ENCODE measurements around the gene FILIP1L. TPM values are rescaled to one million over a fixed set of nuclear protein-coding genes. Genes with fewer than 3 reads are reported as not detected.

Gene FILIP1L
- polyA plus RNA-seq, 1 donor (not counting 4 experiments of a cell fraction or from before 2014, with no cell fraction given), result 14.7 TPM

DNA sequence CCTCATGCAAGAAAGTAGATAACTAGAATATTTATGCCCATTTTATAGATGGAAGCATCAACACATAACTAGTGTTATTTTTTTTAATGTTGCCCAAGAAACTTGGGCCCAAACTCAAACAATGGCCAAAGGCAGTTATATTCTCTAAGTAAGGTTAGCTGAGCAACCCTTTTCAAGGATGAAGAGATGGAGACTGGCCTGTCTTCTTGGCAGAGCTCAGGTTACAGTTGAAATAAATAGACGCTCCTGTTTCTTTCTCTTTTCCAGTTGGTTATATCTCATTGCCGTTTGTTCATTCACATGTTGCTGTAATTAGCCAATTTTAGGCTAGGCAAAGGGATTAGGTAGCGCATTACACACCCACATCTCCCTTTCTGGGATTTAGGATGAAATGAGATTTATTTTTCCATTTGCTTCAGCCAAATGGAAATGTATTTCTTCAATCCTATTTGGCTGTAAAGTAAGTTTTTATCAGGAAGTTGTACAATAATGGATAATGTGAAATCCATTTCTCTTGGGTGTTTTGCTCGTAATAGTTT, 203.5 kb downstream of the FILIP1L start:
- dilution Hi-C loops (cut with MboI; ENCODE audit: extremely low pct_ligation_motif_present, low sequenced_read_pairs), result no loop called here

GRCh38 chr3:99909714-99910495, 204.4 kb downstream of the FILIP1L start:
- Histone ChIP-seq H3K4me1 (ENCODE audit: control insufficient read depth, extremely low read depth, insufficient read depth, low read length) (peaks cover 36% of the 10 kb centered on the region), H3K9me1 (ENCODE audit: control insufficient read depth, extremely low read depth, insufficient read depth, low read length) (no peaks in the 10 kb centered on the region), H3K4me2 (ENCODE audit: control insufficient read depth, extremely low read depth, insufficient read depth, low read depth, low read length) (peak overlapping the region; percentile 45), H3K4me3 (ENCODE audit: control insufficient read depth in 2 of 3, extremely low read depth in 1 of 3, insufficient read depth in 2 of 3, low read depth in 1 of 3, low read length in 3 of 3) (no peak overlapping the region), H3K9me3 (ENCODE audit: control insufficient read depth, low read depth, low read length) (no peaks in the 10 kb centered on the region), H3K9ac (ENCODE audit: control insufficient read depth, extremely low read depth, insufficient read depth, low read length) (peak overlapping the region; percentile 8), H3K36me3 (ENCODE audit: control insufficient read depth in 2 of 2, extremely low read depth in 1 of 2, insufficient read depth in 2 of 2, low read length in 2 of 2) (no peaks in the 10 kb centered on the region), H3K27ac (ENCODE audit: control insufficient read depth, insufficient read depth, low read length) (peak overlapping the region; percentile 51), H3K27me3 (ENCODE audit: control insufficient read depth, extremely low read depth, insufficient read depth, low read length) (no peaks in the 10 kb centered on the region), H3K79me2 (ENCODE audit: control insufficient read depth, insufficient read depth, low read length) (peaks cover 4% of the 10 kb centered on the region), H4K20me1 (ENCODE audit: control insufficient read depth, extremely low read depth, insufficient read depth, low read length) (no peaks in the 10 kb centered on the region), H2AFZ (ENCODE audit: control insufficient read depth, low read length) (no peak overlapping the region)
- FAIRE-seq (peak; percentile 75), DNase-seq (ENCODE audit: low read depth, low spot score) (no peak)
- dilution Hi-C loops (cut with MboI; ENCODE audit: extremely low pct_ligation_motif_present, low sequenced_read_pairs), result no loop called here
- no peak for TF ChIP-seq CTCF (optimal IDR thresholded peaks at IDR 0.05 in 1 of 3, IDR thresholded peaks at IDR 0.05 in 1 of 3, conservative IDR thresholded peaks at IDR 0.05 in 1 of 3; ENCODE audit: extremely low read depth in 1 of 3, insufficient read depth in 2 of 3, low read length in 3 of 3)
- no peak for TF ChIP-seq EZH2 (IDR thresholded peaks at IDR 0.05; ENCODE audit: low read length)

More for the DNA sequence above, 203.5 kb downstream of the FILIP1L start:
- no peak for TF ChIP-seq CTCF (optimal IDR thresholded peaks at IDR 0.05 in 1 of 3, IDR thresholded peaks at IDR 0.05 in 1 of 3, conservative IDR thresholded peaks at IDR 0.05 in 1 of 3; ENCODE audit: extremely low read depth in 1 of 3, insufficient read depth in 2 of 3, low read length in 3 of 3)
- no peak for TF ChIP-seq EZH2 (IDR thresholded peaks at IDR 0.05; ENCODE audit: low read length)
- peak overlapping the region; percentile 45 for H3K4me2 ChIP-seq (ENCODE audit: control insufficient read depth, extremely low read depth, insufficient read depth, low read depth, low read length)
- no peaks in the 10 kb centered on the region for H3K9me3 ChIP-seq (ENCODE audit: control insufficient read depth, low read depth, low read length)
- no peak for DNase-seq (ENCODE audit: low read depth, low spot score)
- H3K79me2 ChIP-seq (ENCODE audit: control insufficient read depth, insufficient read depth, low read length), result peaks cover 4% of the 10 kb centered on the region
- H3K27me3 ChIP-seq (ENCODE audit: control insufficient read depth, extremely low read depth, insufficient read depth, low read length), result no peaks in the 10 kb centered on the region
- H2AFZ ChIP-seq (ENCODE audit: control insufficient read depth, low read length), result no peak overlapping the region
- no peak overlapping the region for H3K4me3 ChIP-seq (ENCODE audit: control insufficient read depth in 2 of 3, extremely low read depth in 1 of 3, insufficient read depth in 2 of 3, low read depth in 1 of 3, low read length in 3 of 3)
- H3K4me1 ChIP-seq (ENCODE audit: control insufficient read depth, extremely low read depth, insufficient read depth, low read length), result peaks cover 36% of the 10 kb centered on the region
- no peak for FAIRE-seq
- no peaks in the 10 kb centered on the region for H3K9me1 ChIP-seq (ENCODE audit: control insufficient read depth, extremely low read depth, insufficient read depth, low read length)
- no peaks in the 10 kb centered on the region for H4K20me1 ChIP-seq (ENCODE audit: control insufficient read depth, extremely low read depth, insufficient read depth, low read length)
- H3K27ac ChIP-seq (ENCODE audit: control insufficient read depth, insufficient read depth, low read length), result peak overlapping the region; percentile 51
- H3K9ac ChIP-seq (ENCODE audit: control insufficient read depth, extremely low read depth, insufficient read depth, low read length), result no peak overlapping the region
- no peaks in the 10 kb centered on the region for H3K36me3 ChIP-seq (ENCODE audit: control insufficient read depth in 2 of 2, extremely low read depth in 1 of 2, insufficient read depth in 2 of 2, low read length in 2 of 2)

Data from keratinocyte (primary cell).